Measurements from ENCODE around the gene PHOX2A. TPM values are rescaled to one million over a fixed set of nuclear protein-coding genes. Genes with fewer than 3 reads are reported as not detected.

PHOX2A gene
- polyA plus RNA-seq, 3 donors = not detected

DNA sequence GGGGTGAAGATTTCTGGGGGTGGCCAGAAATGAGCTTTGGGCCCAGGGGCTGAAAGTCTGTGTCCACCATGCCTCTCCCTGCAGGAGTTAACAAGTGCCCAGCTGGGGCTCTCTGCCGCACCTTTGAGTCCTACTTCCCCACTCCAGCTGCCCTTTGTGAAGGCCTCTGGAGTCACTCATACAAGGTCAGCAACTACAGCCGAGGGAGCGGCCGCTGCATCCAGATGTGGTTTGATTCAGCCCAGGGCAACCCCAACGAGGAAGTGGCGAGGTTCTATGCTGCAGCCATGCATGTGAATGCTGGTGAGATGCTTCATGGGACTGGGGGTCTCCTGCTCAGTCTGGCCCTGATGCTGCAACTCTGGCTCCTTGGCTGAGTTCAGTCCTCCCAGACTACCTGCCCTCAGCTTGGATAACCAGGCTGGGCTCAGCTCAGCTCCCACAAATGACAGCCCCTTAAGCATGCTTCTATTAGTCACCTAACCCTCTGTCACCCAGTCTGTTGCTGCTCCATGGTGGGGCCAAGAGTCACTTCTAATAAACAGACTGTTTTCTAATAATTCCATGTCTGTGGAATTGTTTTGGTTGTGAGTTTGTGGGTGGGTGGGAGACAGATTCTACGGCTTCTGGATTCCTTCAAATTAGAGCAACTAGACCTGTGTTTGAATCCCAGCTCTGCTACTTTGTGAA, 22.4 kb downstream of the PHOX2A start:
- H3K27me3 ChIP-seq (ENCODE audit: control insufficient read depth in 2 of 2, insufficient read depth in 2 of 2, low read length in 2 of 2) = no peaks in the 10 kb centered on the region
- H3K27ac ChIP-seq (ENCODE audit: low read depth in 1 of 2, low read length in 2 of 2) = peak overlapping the region; percentile 38 to 84
- H3K9me3 ChIP-seq (replicated peaks in 1 of 2; ENCODE audit: control insufficient read depth in 1 of 2, insufficient read depth in 1 of 2, low read length in 2 of 2) = no peaks in the 10 kb centered on the region
- peaks cover 65 to 68% of the 10 kb centered on the region in 2 donors for H3K4me1 ChIP-seq (ENCODE audit: control insufficient read depth in 1 of 2, insufficient read depth in 2 of 2, low read length in 2 of 2)
- DNase-seq = peak; percentile 50 to 65 (median 51)
- H4K20me1 ChIP-seq (ENCODE audit: insufficient read depth, low read length) = peaks cover 14% of the 10 kb centered on the region
- H3K9ac ChIP-seq (ENCODE audit: insufficient read depth, low read length, poor library complexity, severe bottlenecking) = no peak overlapping the region
- H3K4me2 ChIP-seq (replicated peaks; ENCODE audit: extremely low read depth, low read length, poor library complexity, severe bottlenecking) = peak overlapping the region; percentile 98
- H2AFZ ChIP-seq (ENCODE audit: insufficient read depth, low read depth, low read length, poor library complexity, severe bottlenecking) = no peak overlapping the region
- H3K4me3 ChIP-seq (replicated peaks in 1 of 3; ENCODE audit: low read depth in 2 of 3, low read length in 3 of 3) = peak overlapping the region in 1 of 3 experiments; percentile 99
- H3K4me3 Mint-ChIP-seq = peak overlapping the region; percentile 39
- H3K36me3 ChIP-seq (replicated peaks in 1 of 2; ENCODE audit: control insufficient read depth in 1 of 2, insufficient read depth in 2 of 2, low read length in 2 of 2) = peaks cover under 1 to 3% of the 10 kb centered on the region in 2 donors
- TF ChIP-seq, protein P1, sequence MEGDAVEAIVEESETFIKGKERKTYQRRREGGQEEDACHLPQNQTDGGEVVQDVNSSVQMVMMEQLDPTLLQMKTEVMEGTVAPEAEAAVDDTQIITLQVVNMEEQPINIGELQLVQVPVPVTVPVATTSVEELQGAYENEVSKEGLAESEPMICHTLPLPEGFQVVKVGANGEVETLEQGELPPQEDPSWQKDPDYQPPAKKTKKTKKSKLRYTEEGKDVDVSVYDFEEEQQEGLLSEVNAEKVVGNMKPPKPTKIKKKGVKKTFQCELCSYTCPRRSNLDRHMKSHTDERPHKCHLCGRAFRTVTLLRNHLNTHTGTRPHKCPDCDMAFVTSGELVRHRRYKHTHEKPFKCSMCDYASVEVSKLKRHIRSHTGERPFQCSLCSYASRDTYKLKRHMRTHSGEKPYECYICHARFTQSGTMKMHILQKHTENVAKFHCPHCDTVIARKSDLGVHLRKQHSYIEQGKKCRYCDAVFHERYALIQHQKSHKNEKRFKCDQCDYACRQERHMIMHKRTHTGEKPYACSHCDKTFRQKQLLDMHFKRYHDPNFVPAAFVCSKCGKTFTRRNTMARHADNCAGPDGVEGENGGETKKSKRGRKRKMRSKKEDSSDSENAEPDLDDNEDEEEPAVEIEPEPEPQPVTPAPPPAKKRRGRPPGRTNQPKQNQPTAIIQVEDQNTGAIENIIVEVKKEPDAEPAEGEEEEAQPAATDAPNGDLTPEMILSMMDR (IDR thresholded peaks at IDR 0.05) = no peak
- peaks cover 0 to 1% (median 0%) of the 10 kb centered on the region in 7 donors for H3K9me3 Mint-ChIP-seq
- H3K79me2 ChIP-seq (ENCODE audit: insufficient read depth, low read length) = peaks cover 28% of the 10 kb centered on the region
- 5% methylated on average over 2 of the region's 7 CpGs for WGBS (ENCODE audit: insufficient coverage)
- H3K27ac Mint-ChIP-seq = peak overlapping the region; percentile 74 to 94 (median 89)
- H3K4me1 Mint-ChIP-seq = peaks cover 65% of the 10 kb centered on the region
- H3K27me3 Mint-ChIP-seq (ENCODE audit: low read depth in 3 of 3) = peaks cover 0 to 2% (median 0%) of the 10 kb centered on the region in 3 donors
- peaks cover 3 to 5% of the 10 kb centered on the region in 2 donors for H3K36me3 Mint-ChIP-seq
- intact Hi-C loops (cut with micrococcal nuclease) = loop anchor here (5.0 to 10.0 kb wide), 2 partner anchors 51 to 117 kb away; partner anchors contain the start of genes LAMTOR1 (in 1 of the 2) and TOMT (in 1 of the 2)

DNA sequence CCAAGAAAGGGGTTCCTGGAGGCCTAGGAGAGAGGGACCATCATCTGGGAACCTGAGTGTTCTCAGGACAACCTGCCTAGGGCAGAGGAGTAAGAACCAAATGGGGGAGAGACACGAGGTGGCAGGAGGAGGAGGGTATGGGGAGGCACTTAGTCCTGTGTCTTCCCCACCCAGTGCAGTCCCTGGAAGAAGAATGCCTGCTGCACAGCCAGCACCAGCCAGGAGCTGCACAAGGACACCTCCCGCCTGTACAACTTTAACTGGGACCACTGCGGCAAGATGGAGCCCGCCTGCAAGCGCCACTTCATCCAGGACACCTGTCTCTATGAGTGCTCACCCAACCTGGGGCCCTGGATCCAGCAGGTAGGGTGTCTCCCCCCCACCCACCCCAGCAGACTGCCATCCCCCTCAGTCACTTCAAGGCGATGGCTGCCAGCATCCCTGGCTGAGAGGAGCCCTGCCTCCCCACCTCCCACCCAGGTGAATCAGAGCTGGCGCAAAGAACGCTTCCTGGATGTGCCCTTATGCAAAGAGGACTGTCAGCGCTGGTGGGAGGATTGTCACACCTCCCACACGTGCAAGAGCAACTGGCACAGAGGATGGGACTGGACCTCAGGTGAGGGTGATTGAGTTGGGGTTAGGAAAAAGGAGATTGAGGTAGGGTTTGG, 23.1 kb downstream of the PHOX2A start:
- H3K4me2 ChIP-seq (replicated peaks; ENCODE audit: extremely low read depth, low read length, poor library complexity, severe bottlenecking) = no peak overlapping the region
- H3K9ac ChIP-seq (ENCODE audit: insufficient read depth, low read length, poor library complexity, severe bottlenecking) = no peak overlapping the region
- intact Hi-C loops (cut with micrococcal nuclease) = loop anchor here (5.0 to 10.0 kb wide), 2 partner anchors 51 to 116 kb away; partner anchors contain the start of genes LAMTOR1 (in 1 of the 2) and TOMT (in 1 of the 2)

More for the DNA sequence above, 23.1 kb downstream of the PHOX2A start:
- no peak overlapping the region for H2AFZ ChIP-seq (ENCODE audit: insufficient read depth, low read depth, low read length, poor library complexity, severe bottlenecking)
- TF ChIP-seq, protein P1 (IDR thresholded peaks at IDR 0.05) = no peak
- no peaks in the 10 kb centered on the region for H3K27me3 ChIP-seq (ENCODE audit: control insufficient read depth in 2 of 2, insufficient read depth in 2 of 2, low read length in 2 of 2)
- no peaks in the 10 kb centered on the region for H3K9me3 ChIP-seq (replicated peaks in 1 of 2; ENCODE audit: control insufficient read depth in 1 of 2, insufficient read depth in 1 of 2, low read length in 2 of 2)
- peak overlapping the region in 1 of 3 experiments; percentile 99 for H3K4me3 ChIP-seq (replicated peaks in 1 of 3; ENCODE audit: low read depth in 2 of 3, low read length in 3 of 3)
- H3K27me3 Mint-ChIP-seq (ENCODE audit: low read depth in 3 of 3) = peaks cover 0 to 3% (median 2%) of the 10 kb centered on the region in 3 donors
- H3K36me3 Mint-ChIP-seq = no peaks in the 10 kb centered on the region
- peaks cover 63 to 65% of the 10 kb centered on the region in 2 donors for H3K4me1 ChIP-seq (ENCODE audit: control insufficient read depth in 1 of 2, insufficient read depth in 2 of 2, low read length in 2 of 2)
- peaks cover 63% of the 10 kb centered on the region for H3K4me1 Mint-ChIP-seq
- WGBS (ENCODE audit: insufficient coverage) = 83% methylated on average over 5 of the region's 10 CpGs
- H3K27ac Mint-ChIP-seq = peak overlapping the region; percentile 59 to 94 (median 82)
- peak overlapping the region; percentile 38 to 84 for H3K27ac ChIP-seq (ENCODE audit: low read depth in 1 of 2, low read length in 2 of 2)
- no peaks in the 10 kb centered on the region for H3K36me3 ChIP-seq (replicated peaks in 1 of 2; ENCODE audit: control insufficient read depth in 1 of 2, insufficient read depth in 2 of 2, low read length in 2 of 2)
- peaks cover 20% of the 10 kb centered on the region for H3K79me2 ChIP-seq (ENCODE audit: insufficient read depth, low read length)
- peak overlapping the region in 1 of 2 donors; percentile 1 for H3K4me3 Mint-ChIP-seq
- DNase-seq = no peak
- H4K20me1 ChIP-seq (ENCODE audit: insufficient read depth, low read length) = peaks cover 7% of the 10 kb centered on the region
- H3K9me3 Mint-ChIP-seq = peaks cover 0 to 1% (median 0%) of the 10 kb centered on the region in 7 donors
